Measurements from ENCODE around the gene NFIB. TPM values are rescaled to one million over a fixed set of nuclear protein-coding genes. Genes with fewer than 3 reads are reported as not detected.

The NFIB gene
- total and polyA plus RNA-seq, 2 of the 13 experiments (the other 11 are each of a cell fraction or from before 2014, with no cell fraction given): 0.98 to 4.6 TPM

GRCh38 chr9:14170392-14170931 lies 143.5 kb downstream of the NFIB start:
- Histone ChIP-seq H3K9me3 (ENCODE audit: low read length) (no peaks in the 10 kb centered on the region), H2AFZ (ENCODE audit: low read length) (no peak overlapping the region), H3K9ac (ENCODE audit: insufficient read depth, low read depth, low read length) (no peak overlapping the region), H3K4me3 (replicated peaks in 1 of 3; ENCODE audit: insufficient read depth in 1 of 3, low read depth in 2 of 3, low read length in 3 of 3) (no peak overlapping the region), H4K20me1 (ENCODE audit: insufficient read depth, low read length) (no peaks in the 10 kb centered on the region), H3K79me2 (ENCODE audit: insufficient read depth, low read length) (no peaks in the 10 kb centered on the region), H3K36me3 (replicated peaks in 1 of 2; ENCODE audit: control insufficient read depth in 1 of 2, insufficient read depth in 2 of 2, low read length in 2 of 2) (no peaks in the 10 kb centered on the region), H3K27me3 (ENCODE audit: control insufficient read depth in 1 of 2, insufficient read depth in 2 of 2, low read length in 2 of 2) (no peaks in the 10 kb centered on the region), H3K27ac (ENCODE audit: extremely low read length, insufficient read depth, low read length) (no peak overlapping the region), H3K4me2 (ENCODE audit: low read depth, low read length) (no peak overlapping the region), H3K4me1 (ENCODE audit: insufficient read depth, low read length) (no peaks in the 10 kb centered on the region)
- ATAC-seq: no peak
- intact Hi-C loops (cut with micrococcal nuclease; ENCODE audit: unreplicated experiment): no loop called here
- in situ Hi-C loops (cut with HindIII; ENCODE audit: extremely low pct_ligation_motif_present, low pct_unique_long_range_greater_than_20kb): no loop called here
- DNase-seq (ENCODE audit: low spot score): no peak
- POLR2A ChIA-PET: no interaction called here
- TF ChIP-seq MAFK (conservative IDR thresholded peaks at IDR 0.05 in 1 of 2, IDR thresholded peaks at IDR 0.05 in 1 of 2; ENCODE audit: low read length in 2 of 2): no peak
- no peak for TF ChIP-seq ZNF143 (CRISPR knock-in tag; IDR thresholded peaks at IDR 0.05)
- TF ChIP-seq ZNF83 (CRISPR knock-in tag; IDR thresholded peaks at IDR 0.05; ENCODE audit: borderline replicate concordance): no peak
- TF ChIP-seq ZUFSP (CRISPR knock-in tag; IDR thresholded peaks at IDR 0.05; ENCODE audit: borderline replicate concordance): no peak
- no peak for TF ChIP-seq ZNF431 (CRISPR knock-in tag; IDR thresholded peaks at IDR 0.05; ENCODE audit: borderline replicate concordance, low read depth)
- no peak for TF ChIP-seq KAT8 (CRISPR knock-in tag; IDR thresholded peaks at IDR 0.05)
- no peak for TF ChIP-seq POLR2G (IDR thresholded peaks at IDR 0.05; ENCODE audit: low read depth, low read length)
- TF ChIP-seq ZNF550 (CRISPR knock-in tag; IDR thresholded peaks at IDR 0.05; ENCODE audit: borderline replicate concordance): no peak
- no peak for TF ChIP-seq E2F1 (CRISPR knock-in tag; IDR thresholded peaks at IDR 0.05)
- TF ChIP-seq HOXA7 (CRISPR knock-in tag; IDR thresholded peaks at IDR 0.05): no peak
- no peak for TF ChIP-seq MED13 (CRISPR knock-in tag; IDR thresholded peaks at IDR 0.05)
- no peak for TF ChIP-seq CREBL2 (CRISPR knock-in tag; IDR thresholded peaks at IDR 0.05; ENCODE audit: borderline replicate concordance)
- TF ChIP-seq ZNF121 (CRISPR knock-in tag; IDR thresholded peaks at IDR 0.05): no peak
- no peak for TF ChIP-seq TFE3 (CRISPR knock-in tag; IDR thresholded peaks at IDR 0.05)
- TF ChIP-seq ZNF883 (CRISPR knock-in tag; IDR thresholded peaks at IDR 0.05; ENCODE audit: not compliant biosample characterization): no peak
- no peak for FAIRE-seq
- WGBS (ENCODE audit: low lambda C conversion rate): 36% methylated on average over 1 of the region's 2 CpGs
- BruUV-seq (replicated peaks): no TSS peak
- CTCF ChIA-PET (ENCODE audit: low intra/inter-chr PET ratio, low total read pairs): no interaction called here

All from HepG2 (cell line).